H9 (cell line): ENCODE data around the gene RFX4. TPM values are rescaled to one million over a fixed set of nuclear protein-coding genes. Genes with fewer than 3 reads are reported as not detected.

Source experiments
- DNase-seq: peaks from one replicate; pipeline ENCODE4 v3.0.0-alpha.2; 2017
- H2AFZ ChIP-seq: one replicate; pipeline ENCODE4 v1.6.1; 2013; ENCODE audit warnings: mild to moderate bottlenecking, low read length, control low read depth, moderate library complexity
- H2AK5ac ChIP-seq: 2 replicates; pipeline ENCODE4 v1.6.1; 2013; ENCODE audit warnings: low read length, control low read depth, mixed read lengths; ENCODE audit not compliant: insufficient read length
- H2BK120ac ChIP-seq: one replicate; pipeline ENCODE4 v1.6.1; 2013; ENCODE audit warnings: low read depth, mild to moderate bottlenecking, low read length, control low read depth, inconsistent platforms; ENCODE audit not compliant: poor library complexity, severe bottlenecking
- H2BK12ac ChIP-seq: 2 replicates; pipeline ENCODE4 v1.6.1; 2013; ENCODE audit warnings: low read length, control low read depth, mixed read lengths, low read depth; ENCODE audit not compliant: insufficient read length
- H2BK15ac ChIP-seq: 2 replicates; pipeline ENCODE4 v1.6.1; 2013; ENCODE audit warnings: low read depth, low read length, control low read depth
- H2BK20ac ChIP-seq: one replicate; pipeline ENCODE4 v1.6.1; 2013; ENCODE audit warnings: low read depth, mild to moderate bottlenecking, low read length, control low read depth, inconsistent platforms; ENCODE audit not compliant: poor library complexity, severe bottlenecking
- H2BK5ac ChIP-seq: 2 replicates; pipeline ENCODE4 v1.6.1; 2013; ENCODE audit warnings: low read length, control low read depth, mixed read lengths; ENCODE audit not compliant: insufficient read length
- H3K14ac ChIP-seq: 2 replicates; pipeline ENCODE4 v1.6.1; 2013; ENCODE audit warnings: low read length, control low read depth; ENCODE audit not compliant: insufficient read depth
- H3K18ac ChIP-seq: 2 replicates; pipeline ENCODE4 v1.6.1; 2013; ENCODE audit warnings: low read depth, mild to moderate bottlenecking, mixed read lengths, low read length, control low read depth; ENCODE audit not compliant: insufficient read length
- H3K23ac ChIP-seq: 2 replicates; pipeline ENCODE4 v1.6.1; 2013; ENCODE audit warnings: low read length, control low read depth, mixed read lengths, low read depth; ENCODE audit not compliant: insufficient read length
- H3K23me2 ChIP-seq: 2 replicates; pipeline ENCODE4 v1.6.1; 2013; ENCODE audit warnings: low read depth, mild to moderate bottlenecking, mixed read lengths, low read length, control low read depth; ENCODE audit not compliant: insufficient read length, poor library complexity, severe bottlenecking
- H3K27ac ChIP-seq: 2 replicates; pipeline ENCODE4 v1.5.1; 2013; ENCODE audit warnings: low read length, control low read depth, mixed read lengths, low read depth; ENCODE audit not compliant: insufficient read length
- H3K27me3 ChIP-seq: 2 replicates; pipeline ENCODE4 v1.6.1; 2013; ENCODE audit warnings: low read length, control low read depth, inconsistent platforms; ENCODE audit not compliant: insufficient read depth
- H3K4ac ChIP-seq: 2 replicates; pipeline ENCODE4 v1.6.1; 2013; ENCODE audit warnings: low read depth, mild to moderate bottlenecking, control low read depth, inconsistent platforms, low read length, moderate library complexity
- H3K4me1 ChIP-seq: 2 replicates; pipeline ENCODE4 v1.6.1; 2013; ENCODE audit warnings: low read length, control low read depth, inconsistent platforms; ENCODE audit not compliant: insufficient read depth
- H3K4me2 ChIP-seq: 2 replicates; pipeline ENCODE4 v1.6.1; 2013; ENCODE audit warnings: low read length, control low read depth, mixed read lengths; ENCODE audit not compliant: insufficient read length, insufficient read depth
- H3K56ac ChIP-seq: 2 replicates; pipeline ENCODE4 v1.6.1; 2013; ENCODE audit warnings: low read depth, mild to moderate bottlenecking, mixed read lengths, low read length, control low read depth; ENCODE audit not compliant: insufficient read length
- H3K79me1 ChIP-seq: 2 replicates; pipeline ENCODE4 v1.6.1; 2013; ENCODE audit warnings: low read depth, mild to moderate bottlenecking, moderate library complexity, low read length, control low read depth, inconsistent platforms; ENCODE audit not compliant: insufficient read depth, poor library complexity, severe bottlenecking
- H3K79me2 ChIP-seq: 2 replicates; pipeline ENCODE4 v1.6.1; 2013; ENCODE audit warnings: low read length, control low read depth, inconsistent platforms; ENCODE audit not compliant: insufficient read depth
- H3K9ac ChIP-seq: 2 replicates; pipeline ENCODE4 v1.6.1; 2013; ENCODE audit warnings: low read length, control low read depth, mixed read lengths; ENCODE audit not compliant: insufficient read length; ENCODE audit errors: extremely low read depth
- H3K9me3 ChIP-seq: one replicate; pipeline ENCODE4 v1.6.1; 2013; ENCODE audit warnings: low read depth, low read length, inconsistent platforms; ENCODE audit not compliant: control insufficient read depth
- H3T11ph ChIP-seq: one replicate; pipeline ENCODE4 v1.6.1; 2013; ENCODE audit warnings: mild to moderate bottlenecking, low read length, control low read depth, inconsistent platforms
- H4K20me1 ChIP-seq: one replicate; pipeline ENCODE4 v1.6.1; 2013; ENCODE audit not compliant: control insufficient read depth, insufficient read length, insufficient read depth
- H4K5ac ChIP-seq: 2 replicates; pipeline ENCODE4 v1.6.1; 2013; ENCODE audit warnings: low read depth, mild to moderate bottlenecking, mixed read lengths, low read length, control low read depth; ENCODE audit not compliant: insufficient read length
- H4K8ac ChIP-seq: replicated peaks from 2 replicates; pipeline ENCODE4 v1.6.1; 2013; ENCODE audit warnings: low read length, control low read depth, mixed read lengths, low read depth; ENCODE audit not compliant: insufficient read length
- H4K91ac ChIP-seq: 2 replicates; pipeline ENCODE4 v1.6.1; 2013; ENCODE audit warnings: low read depth, mild to moderate bottlenecking, moderate library complexity, mixed read lengths, low read length, control low read depth; ENCODE audit not compliant: insufficient read length
- H3K27ac Mint-ChIP-seq, 3 experiments: 2 replicates in 2 of 3; 3 replicates in 1 of 3; pipeline ENCODE4 v1.8.0; 2020 to 2021; ENCODE audit warnings: mixed read lengths in 3 of 3, mild to moderate bottlenecking in 1 of 3, moderate library complexity in 1 of 3
- H3K27me3 Mint-ChIP-seq: 2 replicates; pipeline ENCODE4 v1.8.0; 2021; ENCODE audit warnings: low read depth, mild to moderate bottlenecking, moderate library complexity, mixed read lengths
- H3K36me3 Mint-ChIP-seq, 3 experiments: 2 replicates in 2 of 3; 3 replicates in 1 of 3; pipeline ENCODE4 v1.8.0; 2020 to 2021; ENCODE audit warnings: low read depth in 3 of 3, mixed read lengths in 3 of 3; ENCODE audit not compliant: insufficient read depth in 1 of 3
- H3K4me1 Mint-ChIP-seq, 2 experiments: 2 replicates each; pipeline ENCODE4 v1.8.0; 2020; ENCODE audit warnings: mixed read lengths in 2 of 2
- H3K4me3 Mint-ChIP-seq, 2 experiments: 2 replicates in 1 of 2; 3 replicates in 1 of 2; pipeline ENCODE4 v1.8.0; 2020 to 2021; ENCODE audit warnings: mild to moderate bottlenecking in 2 of 2, mixed read lengths in 2 of 2, moderate library complexity in 1 of 2
- H3K9me3 Mint-ChIP-seq, 2 experiments: 2 replicates in 1 of 2; 3 replicates in 1 of 2; pipeline ENCODE4 v1.8.0; 2020; ENCODE audit warnings: mild to moderate bottlenecking in 2 of 2, mixed read lengths in 2 of 2, moderate library complexity in 1 of 2
- CTCF ChIP-seq: fragments of 200-600 bp; sonication (generic); conservative IDR thresholded peaks from 3 replicates; pipeline ENCODE4 v1.8.0; 2021; ENCODE audit warnings: antibody characterized with exemption, mild to moderate bottlenecking
- WGBS: extraction: QIAGEN DNeasy Blood & Tissue Kit; methylation state at CpG from one replicate; pipeline ENCODE4 v1.1.7; 2013; ENCODE audit warnings: missing lambda C conversion rate, low lambda C conversion rate, mixed read lengths; ENCODE audit not compliant: insufficient read length; ENCODE audit errors: extremely low coverage; 5-methylcytosine and 5-hydroxymethylcytosine counted together
- total RNA-seq: library from RNA; stranded (reverse); gene quantifications from 2 replicates; pipeline ENCODE4 v1.2.1, GENCODE V29; 2021

The RFX4 gene
- total RNA-seq, 1 experiment from 2014 or later, result 0.57 TPM

- H3K27me3 ChIP-seq, result peaks cover 52% of the 10 kb centered on the region
- no peak overlapping the region for H3K4ac ChIP-seq
- H3K56ac ChIP-seq, result no peak overlapping the region
- H3K14ac ChIP-seq, result no peak overlapping the region
- H2BK120ac ChIP-seq, result no peak overlapping the region
- H3K27me3 Mint-ChIP-seq, result peaks cover 100% of the 10 kb centered on the region
- H2BK5ac ChIP-seq, result no peak overlapping the region
- H3K4me1 ChIP-seq, result peaks cover 2% of the 10 kb centered on the region; the same call in 1 of the 2 replicates
- H4K8ac ChIP-seq, result no peak overlapping the region
- no peak for TF ChIP-seq CTCF
- H2BK12ac ChIP-seq, result no peak overlapping the region
- H2BK20ac ChIP-seq, result no peak overlapping the region
- peaks cover 0 to 4% of the 10 kb centered on the region in 2 experiments; a peak in 2 of 5 replicates for H3K9me3 Mint-ChIP-seq
- H3K27ac Mint-ChIP-seq, result no peak overlapping the region
- H2AK5ac ChIP-seq, result no peak overlapping the region
- no peaks in the 10 kb centered on the region; a peak in 1 of 7 replicates for H3K36me3 Mint-ChIP-seq
- no peaks in the 10 kb centered on the region for H3K79me2 ChIP-seq
- WGBS, result no CpG with 5 or more reads among the region's 2 CpGs
- DNase-seq, result no peak
- H3K4me1 Mint-ChIP-seq, result peaks cover 10 to 19% of the 10 kb centered on the region in 2 experiments
- H3K4me2 ChIP-seq, result no peak overlapping the region
- H4K5ac ChIP-seq, result no peak overlapping the region
- no peak overlapping the region for H3K4me3 Mint-ChIP-seq
- no peak overlapping the region for H2BK15ac ChIP-seq
- no peak overlapping the region for H3K9ac ChIP-seq
- H3K9me3 ChIP-seq, result no peaks in the 10 kb centered on the region
- no peaks in the 10 kb centered on the region for H3K79me1 ChIP-seq
- H2AFZ ChIP-seq, result no peak overlapping the region
- H3K23ac ChIP-seq, result no peak overlapping the region
- H3K23me2 ChIP-seq, result peaks cover 10% of the 10 kb centered on the region
- no peak overlapping the region for H4K91ac ChIP-seq
- no peaks in the 10 kb centered on the region for H4K20me1 ChIP-seq
- no peak overlapping the region for H3K27ac ChIP-seq
- no peak overlapping the region for H3K18ac ChIP-seq
- H3T11ph ChIP-seq, result no peak overlapping the region
These were observed 7.8 kb downstream of the RFX4 start for GRCh38 chr12:106590601-106591000.
